ENCODE measurements around the gene PPBP. TPM values are rescaled to one million over a fixed set of nuclear protein-coding genes. Genes with fewer than 3 reads are reported as not detected.

The PPBP gene, protein sequence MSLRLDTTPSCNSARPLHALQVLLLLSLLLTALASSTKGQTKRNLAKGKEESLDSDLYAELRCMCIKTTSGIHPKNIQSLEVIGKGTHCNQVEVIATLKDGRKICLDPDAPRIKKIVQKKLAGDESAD
- 10 to 100 TPM in 1 of 4 donors, not detected in 3; 10.1 TPM for total RNA-seq

DNA sequence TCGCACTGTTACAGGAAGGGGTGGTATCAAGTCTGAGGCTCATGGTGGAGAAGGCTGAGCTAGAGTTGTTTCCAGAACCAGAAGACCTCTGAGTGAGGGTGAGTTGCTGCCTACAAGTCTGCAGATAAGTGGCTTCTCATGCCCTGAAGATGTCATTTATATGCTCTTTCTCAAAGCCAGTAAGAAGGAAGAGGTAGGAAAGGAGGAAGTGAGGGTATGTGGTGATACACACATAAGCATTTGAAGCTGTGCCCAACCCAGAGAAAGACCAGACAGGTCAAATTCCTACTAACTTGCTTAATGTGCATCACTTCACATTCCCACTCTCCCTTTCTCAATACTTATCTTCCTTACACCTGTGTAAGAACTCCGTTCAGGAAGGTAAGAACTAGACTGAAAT, at the start of gene PPBP:
PPBP (minus strand) TSS at position 130 of the 400 bp plus-strand sequence; CDS start at position 43, 87 bp downstream.
- DNase-seq (ENCODE audit: extremely low spot score) = no peak
- H3K36me3 ChIP-seq = no peaks in the 10 kb centered on the region
- H3K9me3 ChIP-seq = no peaks in the 10 kb centered on the region
- no peak for TF ChIP-seq EP300 (IDR thresholded peaks at IDR 0.05)
- WGBS = 83% methylated on average over 2 of the region's 2 CpGs
- intact Hi-C loops (cut with DNase I) = no loop called here
- no peaks in the 10 kb centered on the region for H3K4me1 ChIP-seq
- H3K27ac ChIP-seq (replicated peaks in 1 of 4) = no peak within 1 kb of the TSS
- H3K4me3 ChIP-seq = no peak within 1 kb of the TSS
- H3K27me3 ChIP-seq = peaks cover 0 to 11% (median 0%) of the 10 kb centered on the region in 4 donors

DNA sequence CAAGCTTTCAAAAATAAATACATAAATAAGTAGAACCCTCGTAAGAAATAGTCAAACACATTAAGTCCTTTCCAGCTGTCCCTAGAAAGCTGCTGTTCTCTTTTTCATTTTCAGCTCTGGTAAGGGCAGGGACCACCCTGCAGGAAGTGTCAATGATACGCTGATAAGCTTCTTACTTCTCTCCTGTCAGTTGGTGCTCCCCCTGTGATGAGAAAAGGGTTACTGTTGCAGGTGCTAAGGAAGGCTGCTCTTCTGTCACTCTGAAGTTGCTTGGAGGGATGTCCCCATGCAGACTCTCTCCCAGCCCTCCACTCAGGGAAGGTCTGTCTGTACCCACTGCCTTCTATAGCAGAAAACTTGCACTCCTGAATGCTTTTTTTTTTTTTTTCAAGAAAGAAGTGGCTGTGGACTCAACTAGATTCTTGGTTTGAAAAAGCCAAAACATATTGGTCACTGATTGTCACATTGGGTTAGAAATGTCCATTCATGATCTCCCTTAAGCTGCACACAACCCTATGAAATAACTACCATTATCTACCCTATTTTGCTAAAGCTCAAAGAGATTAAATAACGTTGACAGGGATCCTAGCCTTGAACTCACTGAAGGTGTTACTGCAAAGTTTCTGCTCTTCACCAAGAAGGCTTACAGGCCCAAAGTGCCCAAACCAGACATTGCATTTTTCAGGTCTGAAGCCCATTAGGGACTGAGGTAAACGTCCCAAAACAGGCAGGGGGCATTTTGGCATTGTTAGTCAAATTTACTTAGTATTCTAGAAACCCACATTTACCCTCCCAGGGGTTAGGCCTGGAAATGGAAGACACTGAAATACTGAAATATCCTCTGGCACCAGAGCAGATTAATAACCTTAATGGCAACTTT, 49.3 kb upstream of the PPBP start:
- no peaks in the 10 kb centered on the region for H3K9me3 ChIP-seq
- peaks cover 7 to 22% (median 15%) of the 10 kb centered on the region in 4 donors for H3K4me1 ChIP-seq
- 59% methylated on average over 4 of the region's 4 CpGs for WGBS
- no peaks in the 10 kb centered on the region for H3K36me3 ChIP-seq
- intact Hi-C loops (cut with DNase I) = loop anchor here (10.0 kb wide), 1 partner anchor 97 kb away; no protein-coding TSS in a partner anchor
- DNase-seq (ENCODE audit: extremely low spot score) = no peak
- H3K27ac ChIP-seq (replicated peaks in 1 of 4) = no peak overlapping the region
- TF ChIP-seq, protein P1, sequence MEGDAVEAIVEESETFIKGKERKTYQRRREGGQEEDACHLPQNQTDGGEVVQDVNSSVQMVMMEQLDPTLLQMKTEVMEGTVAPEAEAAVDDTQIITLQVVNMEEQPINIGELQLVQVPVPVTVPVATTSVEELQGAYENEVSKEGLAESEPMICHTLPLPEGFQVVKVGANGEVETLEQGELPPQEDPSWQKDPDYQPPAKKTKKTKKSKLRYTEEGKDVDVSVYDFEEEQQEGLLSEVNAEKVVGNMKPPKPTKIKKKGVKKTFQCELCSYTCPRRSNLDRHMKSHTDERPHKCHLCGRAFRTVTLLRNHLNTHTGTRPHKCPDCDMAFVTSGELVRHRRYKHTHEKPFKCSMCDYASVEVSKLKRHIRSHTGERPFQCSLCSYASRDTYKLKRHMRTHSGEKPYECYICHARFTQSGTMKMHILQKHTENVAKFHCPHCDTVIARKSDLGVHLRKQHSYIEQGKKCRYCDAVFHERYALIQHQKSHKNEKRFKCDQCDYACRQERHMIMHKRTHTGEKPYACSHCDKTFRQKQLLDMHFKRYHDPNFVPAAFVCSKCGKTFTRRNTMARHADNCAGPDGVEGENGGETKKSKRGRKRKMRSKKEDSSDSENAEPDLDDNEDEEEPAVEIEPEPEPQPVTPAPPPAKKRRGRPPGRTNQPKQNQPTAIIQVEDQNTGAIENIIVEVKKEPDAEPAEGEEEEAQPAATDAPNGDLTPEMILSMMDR (IDR thresholded peaks at IDR 0.05) = no peak
- TF ChIP-seq POLR2AphosphoS5 (IDR thresholded peaks at IDR 0.05) = no peak
- no peak for TF ChIP-seq EP300 (IDR thresholded peaks at IDR 0.05)
- no peak for TF ChIP-seq POLR2A (IDR thresholded peaks at IDR 0.05; ENCODE audit: low read depth)
- H3K27me3 ChIP-seq = peaks cover 0 to 4% (median 1%) of the 10 kb centered on the region in 4 donors
- H3K4me3 ChIP-seq = peak overlapping the region; percentile 60 to 76 (median 70)

DNA sequence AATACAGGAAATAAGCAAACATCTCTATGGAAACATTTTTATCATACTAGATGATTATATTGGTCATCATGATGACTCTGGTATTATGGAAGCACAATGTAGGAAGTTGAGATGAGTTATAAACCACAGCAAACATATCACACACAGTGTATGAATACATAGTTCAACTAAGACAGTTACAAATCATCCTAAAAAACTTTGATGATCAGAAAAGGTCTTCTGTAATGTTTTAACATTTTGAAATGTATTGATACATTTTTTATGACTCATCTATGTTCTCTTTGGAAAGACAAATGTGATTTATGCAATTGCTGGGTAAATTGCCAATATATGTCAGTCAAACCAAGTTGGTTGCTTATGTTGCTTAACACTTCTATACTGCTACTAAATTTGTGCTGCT, 45.7 kb upstream of the PPBP start:
- Histone ChIP-seq H3K9me3 (no peaks in the 10 kb centered on the region), H3K36me3 (no peaks in the 10 kb centered on the region), H3K4me1 (peaks cover 4 to 14% (median 7%) of the 10 kb centered on the region in 4 donors), H3K4me3 (no peak overlapping the region), H3K27ac (replicated peaks in 1 of 4) (no peak overlapping the region), H3K27me3 (peaks cover 0 to 4% (median 1%) of the 10 kb centered on the region in 4 donors)
- TF ChIP-seq POLR2AphosphoS5 (IDR thresholded peaks at IDR 0.05) = no peak
- intact Hi-C loops (cut with DNase I) = loop anchor here (10.0 kb wide), 1 partner anchor 101 kb away; no protein-coding TSS in a partner anchor
- no peak for DNase-seq (ENCODE audit: extremely low spot score)

GRCh38 chr4:74032064-74032463, 44.1 kb upstream of the PPBP start:
- no peak overlapping the region for H3K4me3 ChIP-seq
- no peak overlapping the region for H3K27ac ChIP-seq (replicated peaks in 1 of 4)
- peaks cover 0 to 4% (median 0%) of the 10 kb centered on the region in 4 donors for H3K27me3 ChIP-seq
- DNase-seq (ENCODE audit: extremely low spot score) = no peak
- no peaks in the 10 kb centered on the region for H3K9me3 ChIP-seq
- TF ChIP-seq POLR2A (IDR thresholded peaks at IDR 0.05; ENCODE audit: low read depth) = no peak
- no peak for TF ChIP-seq POLR2AphosphoS5 (IDR thresholded peaks at IDR 0.05)
- TF ChIP-seq EP300 (IDR thresholded peaks at IDR 0.05) = no peak
- TF ChIP-seq, protein P1 (IDR thresholded peaks at IDR 0.05) = no peak
- H3K4me1 ChIP-seq = no peaks in the 10 kb centered on the region
- intact Hi-C loops (cut with DNase I) = loop anchor here (10.0 kb wide), 1 partner anchor 103 kb away; no protein-coding TSS in a partner anchor
- no peaks in the 10 kb centered on the region for H3K36me3 ChIP-seq

DNA sequence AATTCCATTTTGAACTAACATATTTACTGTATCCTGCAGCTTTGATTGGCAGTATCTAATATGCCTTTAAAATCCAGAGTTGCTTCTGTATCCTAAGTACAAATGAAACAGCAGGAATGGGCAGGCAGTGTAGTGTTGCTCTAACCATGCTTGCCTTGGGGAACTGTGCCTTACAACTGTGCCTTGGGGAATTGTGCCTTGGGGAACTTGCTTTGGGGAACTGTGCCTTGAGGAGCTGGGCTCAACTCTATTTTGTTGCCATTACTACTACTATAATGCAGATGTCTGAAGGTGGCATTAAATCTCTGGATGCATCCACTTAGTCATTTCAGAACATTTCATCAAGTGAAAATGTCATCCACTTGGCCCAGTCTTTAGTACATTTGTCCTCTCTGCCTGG, 43.6 kb upstream of the PPBP start:
- no peak for TF ChIP-seq POLR2AphosphoS5 (IDR thresholded peaks at IDR 0.05)
- no peak for TF ChIP-seq EP300 (IDR thresholded peaks at IDR 0.05)
- TF ChIP-seq, protein P1 (IDR thresholded peaks at IDR 0.05) = no peak

More for the DNA sequence above, 43.6 kb upstream of the PPBP start:
- Histone ChIP-seq H3K9me3 (no peaks in the 10 kb centered on the region), H3K4me3 (no peak overlapping the region), H3K36me3 (no peaks in the 10 kb centered on the region), H3K27ac (replicated peaks in 1 of 4) (no peak overlapping the region), H3K27me3 (peaks cover 0 to 4% (median 0%) of the 10 kb centered on the region in 4 donors), H3K4me1 (no peaks in the 10 kb centered on the region)
- DNase-seq (ENCODE audit: extremely low spot score) = no peak
- intact Hi-C loops (cut with DNase I) = loop anchor here (10.0 kb wide), 1 partner anchor 103 kb away; no protein-coding TSS in a partner anchor
